ELF-1 (cell line): Measurements from ENCODE around the gene ADAMTS17.
"Not testable (repeated sequence)": the region's sequence is repeated elsewhere in the genome, so short reads cannot be mapped to it uniquely, and the experiment has no call there.

ENCODE experiments used
- DNase-seq: peaks from one replicate; pipeline ENCODE4 v3.0.0-alpha.2; 2016; ENCODE audit warnings: low read depth, low spot score

Gene ADAMTS17

DNA sequence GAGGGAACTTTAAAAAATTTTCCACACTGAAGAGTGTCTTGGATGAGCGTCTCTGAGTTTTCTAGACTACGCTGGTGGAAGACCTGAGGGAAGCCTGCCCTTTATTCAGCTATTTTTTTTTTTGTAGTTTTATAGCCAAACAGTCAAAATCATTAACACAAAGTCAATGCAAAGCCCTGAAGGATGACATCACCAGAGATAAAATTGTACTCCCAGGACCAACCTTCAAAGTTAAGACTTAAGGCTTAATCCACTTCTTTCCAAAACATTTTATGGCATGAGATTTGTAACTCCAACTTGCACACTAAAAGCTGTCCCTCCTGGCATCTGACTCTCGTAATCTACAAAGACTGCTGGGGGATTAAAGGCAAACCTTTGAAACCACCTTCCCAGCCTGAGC is 345.1 kb downstream of the ADAMTS17 start:
- DNase-seq, result no peak

DNA sequence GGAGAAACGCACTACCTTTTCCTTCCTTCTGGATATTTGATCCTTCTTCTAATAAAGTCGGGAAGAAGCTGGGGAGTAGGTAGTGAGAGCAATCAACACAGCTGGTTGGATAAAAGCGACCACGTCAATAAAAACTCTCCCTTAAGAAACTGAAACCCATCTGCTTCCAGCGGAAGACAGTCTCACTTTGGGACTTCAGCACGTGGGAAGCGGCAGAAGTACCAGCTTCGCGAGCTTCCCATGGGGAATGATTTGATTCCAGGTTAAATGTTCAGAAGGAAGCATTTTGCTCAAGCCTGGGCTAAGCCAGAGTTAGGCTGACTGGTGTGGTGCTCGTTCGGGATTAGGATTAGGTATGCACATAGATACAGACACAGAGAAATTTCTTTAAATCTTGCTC is 346.2 kb downstream of the ADAMTS17 start:
- DNase-seq, result no peak

DNA sequence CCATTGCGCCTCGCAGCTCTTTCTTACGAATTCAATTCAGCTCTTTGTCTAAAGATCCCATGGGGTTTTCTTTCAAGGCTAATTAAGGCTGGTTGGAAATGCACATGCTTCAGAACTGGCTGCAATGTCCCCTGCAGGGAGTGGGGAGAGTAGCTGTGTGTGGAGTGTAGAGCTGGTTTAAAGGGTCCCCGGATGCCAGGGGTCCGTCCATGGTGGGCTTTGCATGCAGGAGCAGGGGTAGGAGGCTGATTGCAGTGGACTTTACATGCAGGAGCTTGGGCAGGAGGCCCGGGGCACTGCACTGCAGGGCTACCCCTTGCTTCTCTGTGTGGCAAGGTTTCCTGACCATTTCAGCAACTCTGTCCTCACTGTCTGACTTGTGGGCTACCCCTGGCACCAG is 346.9 kb downstream of the ADAMTS17 start:
- DNase-seq, result peak; percentile 56

DNA sequence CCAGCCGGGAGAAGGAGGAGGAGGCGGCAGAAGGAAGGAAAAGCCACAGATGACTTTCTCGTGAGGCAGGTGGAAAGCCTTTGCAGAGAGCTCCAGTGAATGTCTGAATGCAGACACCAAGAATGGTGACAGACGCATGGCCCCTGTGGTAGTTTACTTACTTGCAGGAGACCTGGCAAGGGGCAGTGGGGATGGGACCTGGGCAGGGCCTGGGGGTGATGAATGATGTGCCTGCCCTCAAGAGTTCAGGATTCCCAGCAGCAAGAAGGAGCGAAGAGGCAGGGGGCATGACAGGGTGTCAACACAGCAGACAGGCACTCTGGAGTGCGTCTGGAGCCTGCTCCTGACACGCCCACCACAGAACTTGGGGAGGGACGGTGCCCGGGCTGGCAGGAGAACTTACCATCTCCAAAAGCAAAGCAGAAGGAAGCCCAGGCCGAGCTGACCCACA is 348.1 kb downstream of the ADAMTS17 start:
- no peak for DNase-seq

DNA sequence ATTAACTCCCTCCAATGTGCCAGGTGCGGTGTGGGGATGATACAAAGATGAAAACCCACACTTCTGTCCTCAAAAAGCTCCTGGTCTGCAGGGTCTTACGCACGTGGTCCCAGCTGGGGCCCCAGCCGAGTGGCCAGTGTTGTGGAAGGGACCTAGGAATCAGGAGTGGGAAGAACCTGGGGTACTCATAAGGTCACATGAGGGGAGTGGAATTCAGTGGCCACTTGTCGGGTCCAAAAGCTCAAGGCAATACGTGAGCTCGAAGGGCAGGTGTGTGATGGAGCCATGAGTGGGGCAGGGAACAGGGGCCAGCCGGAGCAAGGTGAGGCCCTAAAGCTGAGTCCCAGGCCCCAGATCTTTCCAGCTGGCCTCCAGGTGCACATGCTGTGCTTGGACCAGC is 348.5 kb downstream of the ADAMTS17 start:
- no peak for DNase-seq

DNA sequence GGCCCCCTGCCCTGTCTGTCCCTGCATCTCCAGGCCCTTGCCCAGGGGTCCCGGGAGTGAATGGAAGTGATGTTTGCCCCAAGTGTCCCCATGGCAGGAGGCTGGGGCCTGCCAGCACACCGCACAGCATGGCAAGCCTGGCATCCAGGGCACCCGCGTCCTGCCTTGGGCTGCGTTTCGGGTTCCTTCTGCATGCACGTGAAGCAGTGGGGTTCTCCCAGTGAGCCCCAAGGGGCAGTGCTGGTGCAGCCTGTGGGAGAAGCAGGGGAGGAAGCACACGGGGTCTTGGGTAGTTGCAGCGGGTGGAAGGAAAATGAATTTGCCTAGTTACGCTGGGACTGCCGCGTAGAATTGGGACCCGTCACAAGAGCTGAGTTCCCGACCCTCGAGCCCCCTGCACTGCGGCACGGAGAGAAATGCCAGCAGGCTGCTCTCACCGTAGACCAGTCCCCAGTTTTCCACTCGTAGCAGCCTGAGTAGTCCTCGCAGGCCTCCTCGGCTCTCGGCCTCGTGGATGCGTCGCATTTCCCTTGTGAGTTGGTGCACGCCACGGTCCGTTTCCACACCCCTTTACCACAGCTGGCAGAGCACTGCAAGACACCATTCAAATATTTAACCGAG is 349.1 kb downstream of the ADAMTS17 start:
- no peak for DNase-seq

DNA sequence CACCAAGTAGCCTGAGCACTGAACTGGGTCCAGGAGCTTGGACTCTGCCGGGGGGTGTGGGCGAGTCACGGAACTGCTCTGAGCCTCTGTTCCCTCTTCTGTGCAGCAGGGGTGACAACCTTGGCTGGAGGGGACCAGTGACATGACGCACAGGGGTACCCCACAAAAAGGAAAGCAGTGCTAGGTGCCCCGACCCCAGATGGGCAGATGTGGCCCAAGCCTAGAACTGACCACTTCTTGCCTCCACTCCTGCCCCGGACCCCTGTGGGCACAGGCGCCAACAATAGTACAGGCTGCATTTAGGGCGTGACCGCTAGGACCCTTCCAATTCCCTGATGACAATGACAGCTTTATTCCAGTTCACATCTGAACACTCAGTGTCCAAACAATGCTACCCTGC is 352.7 kb downstream of the ADAMTS17 start:
- no peak for DNase-seq

DNA sequence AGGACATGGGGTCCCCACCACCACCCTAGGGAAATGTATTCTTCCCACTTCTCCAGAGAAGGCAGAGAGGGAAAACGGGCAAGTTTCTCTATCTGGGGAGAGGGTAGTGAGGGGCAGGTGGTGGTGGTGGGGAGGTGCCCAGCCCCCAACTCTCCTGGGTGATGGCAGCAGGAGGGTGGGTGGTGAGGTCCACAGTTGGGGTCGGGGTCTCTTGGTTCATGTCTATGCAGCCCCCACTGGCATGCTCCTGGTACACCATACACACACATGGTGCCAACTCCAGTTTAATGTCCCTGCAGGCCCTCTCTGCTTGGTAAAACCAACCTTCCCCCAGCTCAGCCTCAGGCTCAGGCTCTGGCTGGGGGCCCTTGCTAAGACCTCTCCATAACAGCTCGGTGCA is 354.1 kb downstream of the ADAMTS17 start:
- DNase-seq, result no peak

DNA sequence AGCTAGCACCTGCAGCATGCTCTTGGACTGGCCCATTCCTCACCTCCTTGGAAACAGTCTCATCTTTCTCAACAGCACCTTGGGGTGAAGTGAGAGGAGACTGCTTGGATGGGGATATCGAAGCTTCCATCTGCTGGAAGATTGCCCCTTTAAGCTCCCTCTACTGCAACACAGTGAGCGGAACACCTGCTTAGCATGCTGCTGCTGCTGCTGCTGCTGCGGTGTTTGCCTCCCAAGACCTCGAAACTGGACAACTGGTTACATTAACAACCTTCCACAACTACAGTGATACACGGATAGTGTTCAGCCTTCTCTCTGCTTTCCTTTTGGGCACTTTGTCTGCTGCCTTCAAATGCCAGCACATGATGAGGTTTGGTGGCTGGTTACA is 354.7 kb downstream of the ADAMTS17 start:
- no peak for DNase-seq

DNA sequence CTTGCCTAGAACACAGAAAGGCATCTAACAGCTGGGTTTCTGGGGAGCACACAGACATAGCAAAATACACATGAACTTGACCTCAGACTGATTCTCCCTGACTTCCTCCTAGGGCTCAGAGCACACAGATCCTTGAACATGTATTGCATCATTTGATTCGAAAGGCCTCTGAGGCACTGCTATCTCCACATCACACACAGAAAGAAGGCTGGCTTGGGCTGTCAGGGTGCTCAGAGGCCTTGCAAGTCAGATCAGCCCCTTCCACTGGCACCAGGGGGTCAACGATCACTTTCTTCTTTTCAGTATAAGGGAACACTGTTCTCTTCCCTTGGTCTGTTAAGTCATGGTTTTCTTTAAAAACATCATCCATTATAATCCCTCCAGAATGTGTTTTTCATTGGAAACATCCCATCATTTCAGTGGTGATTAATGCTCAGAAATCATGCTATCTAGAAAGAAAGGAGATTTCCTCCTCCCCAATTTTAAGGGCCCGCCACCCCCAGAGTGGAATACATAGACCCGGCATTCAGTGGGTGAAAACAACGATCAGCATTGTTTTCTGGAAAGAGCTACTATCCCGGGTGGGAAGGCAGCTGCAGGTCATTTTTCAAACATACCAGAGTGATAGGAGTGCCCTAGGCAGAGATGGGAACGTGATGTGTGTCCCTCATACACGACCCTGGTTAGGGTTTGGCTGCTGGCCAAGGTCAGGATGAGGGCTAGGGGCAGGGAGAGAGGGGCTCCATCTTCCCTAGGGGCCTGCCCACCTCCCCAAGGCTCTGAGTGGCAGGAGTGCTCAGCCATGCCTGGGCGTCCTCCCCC is 355.3 kb downstream of the ADAMTS17 start:
- no peak for DNase-seq

DNA sequence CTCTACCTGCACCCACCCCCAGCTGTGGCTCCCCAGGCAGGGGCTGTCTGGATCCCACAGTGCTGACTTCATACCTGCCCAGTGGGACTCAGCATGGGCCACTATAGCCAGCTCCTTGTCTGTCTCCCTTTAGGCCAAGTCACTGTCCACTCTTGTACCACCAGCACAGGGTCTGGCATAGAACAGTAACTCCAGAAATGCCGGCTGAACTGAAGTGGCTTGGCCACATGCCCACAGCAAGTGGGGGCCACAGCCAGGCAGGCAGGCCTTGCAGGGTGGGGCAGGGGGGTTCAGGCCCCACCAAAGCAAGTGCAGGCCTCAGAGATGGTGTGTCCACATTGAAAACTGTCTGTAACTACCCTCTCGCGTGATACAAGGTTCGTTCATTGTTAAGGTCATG is 355.9 kb downstream of the ADAMTS17 start:
- no peak for DNase-seq

DNA sequence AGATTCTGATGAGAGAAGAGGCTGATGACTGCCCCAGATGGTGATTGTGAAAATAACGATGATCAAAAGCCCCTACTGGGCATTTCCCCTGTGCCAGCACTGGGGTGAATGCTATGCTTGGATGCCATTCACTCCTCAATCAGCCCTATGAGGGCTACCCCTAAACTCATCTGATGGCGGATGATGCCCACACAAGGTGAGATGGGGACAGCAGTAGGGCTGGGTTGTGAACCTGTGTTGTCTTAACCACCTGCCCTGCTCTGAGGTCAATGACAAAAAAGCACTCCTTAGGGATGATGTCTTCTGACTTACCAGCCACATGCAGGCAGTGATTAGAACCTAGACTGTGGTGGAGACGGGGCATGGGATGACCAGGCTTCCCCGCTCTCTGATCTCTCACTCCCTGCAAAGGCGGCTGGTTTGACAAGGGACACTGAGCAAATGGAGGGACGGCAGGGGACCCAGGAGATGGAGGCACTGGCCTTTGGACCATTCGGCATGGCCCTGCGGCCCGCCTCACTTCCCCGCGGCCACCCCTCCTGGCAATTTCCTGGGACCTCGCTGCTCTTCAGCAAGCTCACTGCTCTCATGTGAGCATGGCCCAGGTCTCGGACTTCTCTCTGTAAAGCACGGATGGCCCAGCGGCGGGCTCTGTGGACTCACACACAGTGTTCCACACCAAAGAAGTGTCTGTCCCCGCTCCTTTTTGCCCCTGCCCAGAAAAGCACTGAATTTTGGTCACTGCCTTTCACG is 357.1 kb downstream of the ADAMTS17 start:
- DNase-seq, result no peak

DNA sequence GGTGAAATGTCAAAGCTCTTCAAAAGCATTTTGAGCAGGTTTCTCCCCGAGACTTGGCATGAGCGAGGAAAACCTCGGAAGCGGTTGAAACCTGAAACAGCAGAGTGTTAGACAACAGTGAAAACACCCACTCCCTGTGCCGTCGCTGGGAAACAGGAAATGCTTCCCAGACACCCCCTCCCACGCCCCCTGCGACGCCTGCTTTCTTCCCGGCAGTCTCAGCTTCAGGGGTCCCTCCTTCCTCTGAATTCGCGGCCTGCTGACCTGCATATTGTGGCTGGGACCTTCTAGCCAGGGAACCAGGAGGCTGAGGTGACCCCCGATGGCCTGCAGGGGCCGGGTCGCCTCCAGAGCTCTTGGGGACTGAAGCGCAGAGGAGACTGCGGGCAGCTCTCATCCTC is 357.9 kb downstream of the ADAMTS17 start:
- DNase-seq, result peak; percentile 54

DNA sequence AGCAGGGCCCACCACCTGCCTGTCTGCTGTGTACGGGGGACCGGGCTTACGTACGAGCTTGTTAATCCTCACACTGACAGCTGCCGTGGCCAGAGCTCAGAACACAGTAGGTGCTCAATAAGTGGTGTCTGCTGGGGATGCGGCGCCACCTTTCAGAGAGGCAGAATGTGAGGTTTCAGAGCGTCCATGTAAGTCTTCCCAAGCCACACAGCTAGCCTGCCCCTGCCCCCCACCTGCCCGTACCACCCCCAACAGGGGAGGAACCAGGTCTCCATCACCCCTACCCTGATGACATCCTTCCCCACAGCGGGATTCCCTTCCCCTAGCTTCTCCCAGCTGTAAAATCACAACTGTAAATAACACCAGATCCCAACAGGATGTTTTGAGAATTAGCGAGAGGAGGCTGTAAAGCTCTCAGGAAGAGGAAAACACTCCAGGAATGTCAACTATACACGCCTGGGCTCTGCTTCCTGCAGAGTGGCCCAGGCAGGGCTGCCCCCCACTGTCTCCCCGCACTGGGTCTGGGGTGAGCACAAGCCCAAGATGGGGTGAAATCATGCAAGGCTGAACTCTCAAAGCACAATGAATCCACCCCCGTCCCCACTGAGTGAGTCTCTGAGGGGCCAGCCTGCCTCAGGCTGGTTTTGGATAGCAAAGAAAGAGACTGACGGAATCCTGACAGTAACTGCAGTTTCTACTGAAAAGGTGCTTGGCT is 358.4 kb downstream of the ADAMTS17 start:
- peak; percentile 79 for DNase-seq

DNA sequence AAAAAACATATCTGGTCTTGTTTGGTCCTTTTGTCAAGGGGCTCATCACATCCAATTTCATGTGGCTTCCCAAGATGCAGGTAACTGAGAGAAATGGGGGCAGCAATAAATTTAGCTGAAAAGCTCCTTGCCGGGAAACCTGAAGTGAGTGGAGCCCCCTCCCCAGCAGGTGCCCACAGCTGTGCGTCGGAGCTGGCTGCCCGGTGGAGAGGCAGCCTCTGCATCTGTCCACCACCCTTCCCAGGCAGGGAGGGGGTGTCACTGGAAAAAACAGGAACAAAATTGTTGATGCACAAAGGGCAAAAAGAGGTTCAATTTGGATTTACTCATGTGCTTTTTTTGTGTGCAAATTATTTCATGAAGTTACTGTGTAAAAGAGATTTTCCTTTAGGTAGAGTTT is 359.1 kb downstream of the ADAMTS17 start:
- no peak for DNase-seq

DNA sequence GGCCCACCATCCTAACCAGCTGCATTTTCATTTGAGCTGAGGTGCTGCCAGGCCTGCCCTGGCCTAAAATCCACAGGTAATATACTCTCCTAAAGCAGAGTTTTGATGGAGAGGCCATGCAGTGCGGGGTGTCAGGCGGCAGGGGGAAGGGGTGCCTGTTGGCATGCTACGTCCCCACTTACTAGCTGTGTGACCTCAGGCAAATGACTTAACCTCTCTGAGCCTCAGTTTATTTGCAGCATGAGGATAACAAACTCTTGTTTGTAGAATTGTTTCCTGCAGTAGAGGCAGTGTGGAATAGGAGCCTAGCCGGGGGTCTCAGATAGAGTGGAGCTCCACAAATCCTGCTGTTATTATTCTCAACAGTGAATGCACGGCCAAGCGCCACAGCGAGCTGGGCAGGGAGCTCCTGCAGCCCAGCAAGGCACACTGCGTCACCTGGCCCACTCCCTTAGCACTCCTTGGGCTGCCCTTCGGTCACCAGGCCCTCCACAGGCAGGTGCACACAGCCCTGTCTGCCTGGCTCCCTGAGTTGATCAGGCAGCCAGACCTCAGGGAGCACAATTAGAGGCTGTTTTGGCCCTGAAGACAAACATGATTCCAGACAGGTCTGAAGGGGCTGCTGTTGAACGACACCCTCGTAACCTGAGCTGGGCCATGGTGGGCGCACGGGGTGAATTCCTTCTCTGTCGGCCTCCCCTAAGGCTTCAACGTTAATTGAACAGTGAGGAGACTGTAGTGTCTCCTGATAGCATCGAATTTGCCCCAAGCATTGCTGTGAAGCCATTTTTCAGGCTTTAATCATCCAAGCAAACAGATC is 359.7 kb downstream of the ADAMTS17 start:
- DNase-seq, result peak; percentile 90

DNA sequence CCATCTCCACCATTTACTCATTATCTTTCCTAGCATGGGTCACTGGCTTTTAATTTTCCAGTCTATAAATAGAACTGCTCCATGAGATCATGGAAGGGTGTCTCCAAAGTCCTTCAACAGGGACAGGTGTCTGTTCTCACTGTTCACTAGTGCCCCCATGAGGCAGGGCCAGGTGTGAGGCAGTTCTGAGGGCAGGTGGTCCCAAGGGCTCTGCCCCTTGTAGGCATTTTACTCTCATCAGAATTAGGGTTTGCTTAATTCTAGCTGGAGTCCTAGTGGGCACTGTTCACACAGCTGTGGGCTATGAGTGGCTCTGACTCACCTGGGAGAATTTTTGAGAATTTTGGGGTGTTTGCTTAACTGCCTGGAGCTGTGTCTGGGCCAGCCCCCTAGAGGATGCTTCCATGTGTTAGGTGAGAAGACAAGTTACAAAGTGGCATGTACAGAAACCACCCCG is 360.6 kb downstream of the ADAMTS17 start:
- peak; percentile 11 for DNase-seq

DNA sequence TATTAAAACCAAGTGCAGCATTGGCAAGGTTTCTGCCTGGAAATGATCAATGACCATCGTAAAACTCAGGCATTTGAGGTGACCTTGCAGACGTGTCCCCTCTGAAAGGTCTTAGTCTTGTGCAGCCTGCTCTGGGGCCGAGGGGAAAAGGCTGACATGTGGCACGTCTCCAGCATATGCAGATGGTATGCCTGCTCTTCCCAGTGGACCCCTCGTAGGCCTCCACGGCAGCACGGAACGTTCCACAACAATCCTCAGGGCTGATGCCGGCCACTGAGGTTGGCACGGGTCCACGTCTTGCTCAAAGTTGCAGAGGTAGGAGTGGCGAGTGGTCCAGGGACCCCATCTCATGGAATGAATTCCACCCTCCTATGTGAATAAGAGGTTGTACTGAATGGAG is 361.0 kb downstream of the ADAMTS17 start:
- no peak for DNase-seq

DNA sequence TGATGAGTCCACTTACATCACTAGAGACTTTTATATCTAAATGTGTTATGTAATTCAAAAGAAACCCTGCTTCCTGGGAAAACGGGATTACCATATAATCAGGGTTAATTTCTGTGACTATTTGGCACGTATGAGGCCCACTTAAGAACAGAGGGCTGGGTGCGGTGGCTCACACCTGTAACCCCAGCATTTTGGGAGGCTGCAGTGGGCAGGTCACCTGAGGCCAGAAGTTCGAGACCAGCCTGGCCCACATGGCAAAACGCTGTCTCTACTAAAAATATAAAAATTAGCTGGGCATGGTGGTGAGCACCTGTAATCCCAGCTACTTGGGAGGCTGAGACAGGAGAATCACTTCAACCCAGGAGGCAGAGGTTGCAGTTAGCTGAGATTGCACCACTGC is 361.9 kb downstream of the ADAMTS17 start:
- DNase-seq, result not testable (repeated sequence)

DNA sequence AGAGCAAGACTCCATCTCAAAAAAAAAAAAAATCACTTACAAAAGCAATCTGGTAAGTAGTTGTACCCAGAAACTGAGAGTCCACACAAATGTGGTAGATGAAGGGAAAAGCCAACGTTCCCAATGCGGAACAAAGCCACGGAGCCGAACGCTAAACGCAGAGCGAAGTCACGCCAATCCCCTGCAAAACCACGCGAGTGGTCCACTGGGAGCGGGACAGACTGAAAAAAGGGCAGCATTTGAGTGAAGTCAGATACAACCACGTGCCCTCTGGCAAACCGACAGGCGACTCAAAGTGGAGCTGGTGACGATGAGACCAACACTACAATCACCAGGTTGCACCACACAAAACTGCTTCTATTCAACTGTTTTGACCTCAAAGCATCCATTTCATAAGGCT is 362.4 kb downstream of the ADAMTS17 start:
- DNase-seq, result no peak

DNA sequence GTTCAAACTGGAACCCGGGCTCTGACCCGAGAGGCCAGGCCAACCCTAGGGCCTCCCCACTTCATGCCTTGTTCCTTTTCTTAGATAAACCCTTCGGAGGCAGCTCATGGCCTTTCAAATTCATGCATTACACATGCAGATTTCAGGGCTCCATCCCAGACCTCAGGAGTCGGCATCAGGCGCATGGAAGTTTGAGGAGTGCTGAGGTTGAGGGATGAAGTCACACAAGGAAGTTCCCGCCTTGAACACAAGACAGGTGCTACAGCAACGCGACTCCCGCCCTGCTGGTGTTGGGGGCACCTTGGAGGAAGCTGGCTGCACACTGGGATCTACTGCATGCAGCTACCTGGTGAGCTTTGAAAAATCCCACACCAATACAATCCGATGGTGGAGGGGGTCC is 363.3 kb downstream of the ADAMTS17 start:
- peak; percentile 14 for DNase-seq
